ENCODE results near the gene MUL1.

- TF ChIP-seq, protein P1, sequence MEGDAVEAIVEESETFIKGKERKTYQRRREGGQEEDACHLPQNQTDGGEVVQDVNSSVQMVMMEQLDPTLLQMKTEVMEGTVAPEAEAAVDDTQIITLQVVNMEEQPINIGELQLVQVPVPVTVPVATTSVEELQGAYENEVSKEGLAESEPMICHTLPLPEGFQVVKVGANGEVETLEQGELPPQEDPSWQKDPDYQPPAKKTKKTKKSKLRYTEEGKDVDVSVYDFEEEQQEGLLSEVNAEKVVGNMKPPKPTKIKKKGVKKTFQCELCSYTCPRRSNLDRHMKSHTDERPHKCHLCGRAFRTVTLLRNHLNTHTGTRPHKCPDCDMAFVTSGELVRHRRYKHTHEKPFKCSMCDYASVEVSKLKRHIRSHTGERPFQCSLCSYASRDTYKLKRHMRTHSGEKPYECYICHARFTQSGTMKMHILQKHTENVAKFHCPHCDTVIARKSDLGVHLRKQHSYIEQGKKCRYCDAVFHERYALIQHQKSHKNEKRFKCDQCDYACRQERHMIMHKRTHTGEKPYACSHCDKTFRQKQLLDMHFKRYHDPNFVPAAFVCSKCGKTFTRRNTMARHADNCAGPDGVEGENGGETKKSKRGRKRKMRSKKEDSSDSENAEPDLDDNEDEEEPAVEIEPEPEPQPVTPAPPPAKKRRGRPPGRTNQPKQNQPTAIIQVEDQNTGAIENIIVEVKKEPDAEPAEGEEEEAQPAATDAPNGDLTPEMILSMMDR (conservative IDR thresholded peaks at IDR 0.05 in 1 of 2, IDR thresholded peaks at IDR 0.05 in 1 of 2; ENCODE audit: low read depth in 1 of 2, low read length in 2 of 2), result peak; percentile 97 to 99
- TF ChIP-seq EZH2 (IDR thresholded peaks at IDR 0.05; ENCODE audit: low read length, missing control alignments), result no peak
Measured at GRCh38 chr1:20493839-20494608, 13.9 kb downstream of the MUL1 start.

Measured in fibroblast of lung (primary cell).